Measurements from ENCODE around the gene AIM2. TPM values are rescaled to one million over a fixed set of nuclear protein-coding genes. Genes with fewer than 3 reads are reported as not detected.

Gene AIM2
- total RNA-seq, 1 donor from 2014 or later = 0.41 TPM

- Histone ChIP-seq H3K9me3 (replicated peaks) (no peaks in the 10 kb centered on the region), H3K4me3 (no peak overlapping the region), H3K27me3 (ENCODE audit: low read depth) (peaks cover 7% of the 10 kb centered on the region), H3K4me1 (no peaks in the 10 kb centered on the region), H3K36me3 (no peaks in the 10 kb centered on the region), H3K27ac (replicated peaks) (no peak overlapping the region)
- TF ChIP-seq CTCF (IDR thresholded peaks at IDR 0.05; ENCODE audit: borderline replicate concordance) = no peak
- intact Hi-C loops (cut with micrococcal nuclease) = no loop called here
- no peak for DNase-seq
Observed at GRCh38 chr1:159091180-159091560, 14.6 kb upstream of the AIM2 start.

- H3K4me1 ChIP-seq = no peaks in the 10 kb centered on the region
- TF ChIP-seq CTCF (IDR thresholded peaks at IDR 0.05; ENCODE audit: borderline replicate concordance) = no peak
- H3K27ac ChIP-seq (replicated peaks) = no peak overlapping the region
Observed at GRCh38 chr1:159090286-159091179, 14.0 kb upstream of the AIM2 start.

GRCh38 chr1:159089184-159089791, 12.7 kb upstream of the AIM2 start:
- peaks cover 4% of the 10 kb centered on the region for H3K27me3 ChIP-seq (ENCODE audit: low read depth)
- peak; percentile 51 for TF ChIP-seq CTCF (IDR thresholded peaks at IDR 0.05; ENCODE audit: borderline replicate concordance)
- no peak overlapping the region for H3K27ac ChIP-seq (replicated peaks)
- H3K4me3 ChIP-seq = no peak overlapping the region
- H3K36me3 ChIP-seq = no peaks in the 10 kb centered on the region
- intact Hi-C loops (cut with micrococcal nuclease) = no loop called here
- no peaks in the 10 kb centered on the region for H3K4me1 ChIP-seq
- DNase-seq = no peak
- H3K9me3 ChIP-seq (replicated peaks) = no peaks in the 10 kb centered on the region

More at GRCh38 chr1:159090286-159091179, 14.0 kb upstream of the AIM2 start:
- intact Hi-C loops (cut with micrococcal nuclease) = no loop called here
- Histone ChIP-seq H3K36me3 (no peaks in the 10 kb centered on the region), H3K4me3 (no peak overlapping the region), H3K9me3 (replicated peaks) (no peaks in the 10 kb centered on the region), H3K27me3 (ENCODE audit: low read depth) (peaks cover 7% of the 10 kb centered on the region)
- DNase-seq = no peak

- intact Hi-C loops (cut with micrococcal nuclease) = no loop called here
- no peak for TF ChIP-seq CTCF (IDR thresholded peaks at IDR 0.05; ENCODE audit: borderline replicate concordance)
- DNase-seq = no peak
- no peaks in the 10 kb centered on the region for H3K36me3 ChIP-seq
- no peak overlapping the region for H3K27ac ChIP-seq (replicated peaks)
- H3K4me3 ChIP-seq = no peak overlapping the region
- no peaks in the 10 kb centered on the region for H3K9me3 ChIP-seq (replicated peaks)
- no peaks in the 10 kb centered on the region for H3K4me1 ChIP-seq
- H3K27me3 ChIP-seq (ENCODE audit: low read depth) = peaks cover 3% of the 10 kb centered on the region
Observed at GRCh38 chr1:159088546-159089183, 12.1 kb upstream of the AIM2 start.

- TF ChIP-seq CTCF (IDR thresholded peaks at IDR 0.05; ENCODE audit: borderline replicate concordance) = no peak
- no peaks in the 10 kb centered on the region for H3K4me1 ChIP-seq
- H3K27me3 ChIP-seq (ENCODE audit: low read depth) = peaks cover 3% of the 10 kb centered on the region
- intact Hi-C loops (cut with micrococcal nuclease) = no loop called here
- no peaks in the 10 kb centered on the region for H3K36me3 ChIP-seq
- no peak overlapping the region for H3K27ac ChIP-seq (replicated peaks)
- DNase-seq = no peak
- H3K4me3 ChIP-seq = no peak overlapping the region
- no peaks in the 10 kb centered on the region for H3K9me3 ChIP-seq (replicated peaks)
Observed at GRCh38 chr1:159088050-159088449, 11.5 kb upstream of the AIM2 start.
